Mesenchymal stem cell (in vitro differentiated cells and primary cell): ENCODE measurements around the gene ZNF473.

Experiments
- DNase-seq: peaks from one replicate; pipeline ENCODE4 v3.0.0-alpha.2; 2013
- H2AFZ ChIP-seq: one replicate; pipeline ENCODE4 v1.6.1; 2013; ENCODE audit warnings: low read depth, mild to moderate bottlenecking, control low read depth, inconsistent platforms, low read length, moderate library complexity
- H2AK5ac ChIP-seq: 2 replicates; pipeline ENCODE4 v1.6.1; 2013; ENCODE audit warnings: low read length, moderate library complexity, mild to moderate bottlenecking, inconsistent platforms; ENCODE audit not compliant: severe bottlenecking
- H2BK120ac ChIP-seq: one replicate; pipeline ENCODE4 v1.6.1; 2013; ENCODE audit warnings: low read depth, mild to moderate bottlenecking, inconsistent platforms, low read length, moderate library complexity
- H2BK12ac ChIP-seq, 2 experiments: one replicate each; pipeline ENCODE4 v1.6.1; 2013; ENCODE audit warnings: inconsistent platforms in 2 of 2, low read length in 2 of 2, mild to moderate bottlenecking in 2 of 2, moderate library complexity in 2 of 2, control low read depth in 1 of 2
- H2BK15ac ChIP-seq: one replicate; pipeline ENCODE4 v1.6.1; 2013; ENCODE audit warnings: mild to moderate bottlenecking, low read depth, inconsistent platforms; ENCODE audit not compliant: poor library complexity, severe bottlenecking
- H2BK5ac ChIP-seq: 2 replicates; pipeline ENCODE4 v1.6.1; 2013; ENCODE audit warnings: low read depth, mild to moderate bottlenecking, low read length, control low read depth, inconsistent platforms; ENCODE audit not compliant: poor library complexity, severe bottlenecking
- H3K14ac ChIP-seq, 2 experiments: one replicate each; pipeline ENCODE4 v1.6.1; 2013; ENCODE audit warnings: inconsistent platforms in 2 of 2, low read length in 2 of 2, control low read depth in 1 of 2, mild to moderate bottlenecking in 1 of 2, moderate library complexity in 1 of 2
- H3K18ac ChIP-seq, 2 experiments: one replicate each; pipeline ENCODE4 v1.6.1; 2013; ENCODE audit warnings: inconsistent platforms in 2 of 2, low read length in 2 of 2, control low read depth in 1 of 2, low read depth in 1 of 2, mild to moderate bottlenecking in 1 of 2
- H3K23ac ChIP-seq, 2 experiments: one replicate each; pipeline ENCODE4 v1.6.1; 2013; ENCODE audit warnings: inconsistent platforms in 2 of 2, low read length in 2 of 2, mild to moderate bottlenecking in 2 of 2, moderate library complexity in 2 of 2, control low read depth in 1 of 2
- H3K27ac ChIP-seq: 2 replicates; pipeline ENCODE4 v1.5.1; 2013; ENCODE audit warnings: mild to moderate bottlenecking, moderate library complexity, low read length, control low read depth, inconsistent platforms; ENCODE audit not compliant: poor library complexity, severe bottlenecking
- H3K27me3 ChIP-seq, 2 experiments: 2 replicates each; pipeline versions ENCODE4 v1.6.1 to v1.7.0; 2013; ENCODE audit warnings: low read length in 2 of 2, mild to moderate bottlenecking in 2 of 2, moderate library complexity in 2 of 2, control low read depth in 1 of 2, inconsistent platforms in 1 of 2; ENCODE audit not compliant: control insufficient read depth in 1 of 2, insufficient read depth in 1 of 2
- H3K36me3 ChIP-seq, 2 experiments: 2 replicates each; pipeline versions ENCODE4 v1.6.1 to v1.7.0; 2013; ENCODE audit warnings: low read length in 2 of 2, control low read depth in 1 of 2, inconsistent platforms in 1 of 2, low read depth in 1 of 2, mild to moderate bottlenecking in 1 of 2; ENCODE audit not compliant: insufficient read depth in 2 of 2, control insufficient read depth in 1 of 2
- H3K4ac ChIP-seq, 2 experiments: one replicate each; pipeline ENCODE4 v1.6.1; 2013; ENCODE audit warnings: inconsistent platforms in 2 of 2, low read length in 2 of 2, mild to moderate bottlenecking in 2 of 2, moderate library complexity in 2 of 2, control low read depth in 1 of 2, low read depth in 1 of 2
- H3K4me1 ChIP-seq: 2 replicates; pipeline ENCODE4 v1.6.1; 2013; ENCODE audit warnings: low read depth, low read length, control low read depth; ENCODE audit not compliant: control insufficient read depth, insufficient read depth
- H3K4me2 ChIP-seq: 2 replicates; pipeline ENCODE4 v1.6.1; 2013; ENCODE audit warnings: low read length, mild to moderate bottlenecking, inconsistent platforms; ENCODE audit not compliant: poor library complexity, severe bottlenecking
- H3K4me3 ChIP-seq, 2 experiments: 2 replicates each; pipeline versions ENCODE4 v1.5.1 to v1.7.0; 2013; ENCODE audit warnings: low read length in 2 of 2, mild to moderate bottlenecking in 2 of 2, control low read depth in 1 of 2, low read depth in 1 of 2; ENCODE audit not compliant: insufficient read depth in 1 of 2
- H3K79me1 ChIP-seq: replicated peaks from 2 replicates; pipeline ENCODE4 v1.6.1; 2013; ENCODE audit warnings: mild to moderate bottlenecking, control low read depth, low read length, inconsistent platforms; ENCODE audit not compliant: poor library complexity, severe bottlenecking
- H3K9ac ChIP-seq: 2 replicates; pipeline ENCODE4 v1.7.0; 2013; ENCODE audit warnings: mild to moderate bottlenecking, low read length, moderate library complexity
- H3K9me3 ChIP-seq: 2 replicates; pipeline ENCODE4 v1.7.0; 2013; ENCODE audit warnings: mild to moderate bottlenecking, low read length; ENCODE audit not compliant: control insufficient read depth
- H4K8ac ChIP-seq: one replicate; pipeline ENCODE4 v1.6.1; 2013; ENCODE audit warnings: inconsistent platforms, mild to moderate bottlenecking, low read length, moderate library complexity
- H4K91ac ChIP-seq: one replicate; pipeline ENCODE4 v1.6.1; 2013; ENCODE audit warnings: mild to moderate bottlenecking, low read length, inconsistent platforms
- WGBS: methylation state at CpG from one replicate; pipeline ENCODE4 v1.1.7; 2013; ENCODE audit warnings: mixed read lengths; 5-methylcytosine and 5-hydroxymethylcytosine counted together

Gene ZNF473

GRCh38 chr19:50024719-50025021 lies 1.1 kb upstream of the ZNF473 start:
- Histone ChIP-seq H3K4me1 (peaks cover 7% of the 10 kb centered on the region), H2BK12ac (no peak overlapping the region), H3K4me3 (peak overlapping the region; percentile 93 to 94), H2AK5ac (no peak overlapping the region), H2BK5ac (no peak overlapping the region), H3K18ac (peak overlapping the region; percentile 91 to 94), H3K36me3 (peaks cover 11 to 16% of the 10 kb centered on the region in 2 experiments), H2BK15ac (no peak overlapping the region), H4K8ac (peak overlapping the region; percentile 5), H3K27ac (no peak overlapping the region), H3K4me2 (peak overlapping the region; percentile 64), H3K23ac (peak overlapping the region in 1 of 2 experiments; percentile 71), H4K91ac (no peak overlapping the region), H2BK120ac (no peak overlapping the region), H3K14ac (peak overlapping the region in 1 of 2 experiments; percentile 95), H3K79me1 (peaks cover 39% of the 10 kb centered on the region), H3K4ac (peak overlapping the region in 1 of 2 experiments; percentile 74), H3K27me3 (no peaks in the 10 kb centered on the region), H2AFZ (peak overlapping the region; percentile 90), H3K9ac (peak overlapping the region; percentile 97), H3K9me3 (no peaks in the 10 kb centered on the region)
- WGBS: 0% methylated on average over 9 of the region's 10 CpGs
- no peak for DNase-seq

DNA sequence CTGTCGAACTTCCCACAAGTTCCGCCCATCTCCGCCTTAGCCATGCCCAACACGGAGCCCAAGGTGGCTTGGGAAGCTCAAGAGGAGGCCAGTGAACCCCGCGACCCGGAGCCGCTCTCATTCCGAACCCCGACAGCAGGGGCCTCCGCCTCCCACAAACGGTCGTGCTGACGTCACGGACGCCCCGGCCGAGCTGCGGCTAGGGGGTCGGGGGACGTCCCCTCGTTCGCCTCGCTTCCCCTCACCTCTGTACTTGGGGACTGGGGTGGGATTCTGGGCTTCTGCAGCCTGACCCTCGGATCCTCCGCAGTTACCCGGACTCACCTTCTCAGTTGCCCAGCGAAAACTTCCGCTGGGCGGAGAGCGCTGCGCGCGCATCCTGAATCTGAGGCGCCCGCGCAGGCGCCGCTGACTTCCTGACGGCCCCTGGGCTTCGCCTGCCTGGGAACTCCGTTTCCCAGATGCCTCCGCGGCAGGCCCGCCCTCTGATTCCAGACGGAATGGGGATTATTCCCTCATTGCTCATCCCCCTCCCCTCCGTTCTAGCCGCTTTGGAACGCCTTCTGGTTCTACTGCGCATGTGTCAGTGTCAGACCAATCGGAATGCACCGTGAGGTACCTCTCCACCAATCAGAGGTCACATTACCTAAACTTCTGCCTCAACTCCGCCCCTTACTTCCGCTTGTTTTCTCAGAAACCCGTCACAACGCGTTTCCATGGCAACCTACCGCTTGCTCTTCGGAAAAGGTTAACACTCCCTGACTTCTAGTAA lies 597 bp upstream of the ZNF473 start, which contains the start of gene VRK3:
VRK3 (minus strand) TSS at position 351 of the 772 bp plus-strand sequence. CDS start 9,210 bp downstream, outside the sequence.
- H2BK5ac ChIP-seq: peak within 1 kb of the TSS; percentile 52
- peak within 1 kb of the TSS; percentile 91 for H4K91ac ChIP-seq
- H2BK120ac ChIP-seq: peak within 1 kb of the TSS; percentile 54
- H4K8ac ChIP-seq: peak within 1 kb of the TSS; percentile 98
- peak within 1 kb of the TSS; percentile 97 for H3K9ac ChIP-seq
- peak within 1 kb of the TSS; percentile 91 for H2AFZ ChIP-seq
- H3K4me3 ChIP-seq: peak within 1 kb of the TSS; percentile 93 to 96
- H3K18ac ChIP-seq: peak within 1 kb of the TSS; percentile 91 to 94
- under 1% methylated on average over 44 of the region's 59 CpGs for WGBS
- H3K14ac ChIP-seq: peak within 1 kb of the TSS in 1 of 2 experiments; percentile 95
- H2BK15ac ChIP-seq: peak within 1 kb of the TSS; percentile 99
- H2AK5ac ChIP-seq: no peak within 1 kb of the TSS
- H3K9me3 ChIP-seq: no peaks in the 10 kb centered on the region
- peaks cover 39% of the 10 kb centered on the region for H3K79me1 ChIP-seq
- peak within 1 kb of the TSS in 1 of 2 experiments; percentile 71 for H3K23ac ChIP-seq
- H3K27ac ChIP-seq: peak within 1 kb of the TSS; percentile 80
- peak; percentile 100 for DNase-seq
- peak within 1 kb of the TSS; percentile 57 to 74 for H3K4ac ChIP-seq
- H3K4me2 ChIP-seq: peak within 1 kb of the TSS; percentile 82
- H2BK12ac ChIP-seq: peak within 1 kb of the TSS in 1 of 2 experiments; percentile 51
- peaks cover 7% of the 10 kb centered on the region for H3K4me1 ChIP-seq
- peaks cover 13 to 18% of the 10 kb centered on the region in 2 experiments for H3K36me3 ChIP-seq
- H3K27me3 ChIP-seq: no peaks in the 10 kb centered on the region

DNA sequence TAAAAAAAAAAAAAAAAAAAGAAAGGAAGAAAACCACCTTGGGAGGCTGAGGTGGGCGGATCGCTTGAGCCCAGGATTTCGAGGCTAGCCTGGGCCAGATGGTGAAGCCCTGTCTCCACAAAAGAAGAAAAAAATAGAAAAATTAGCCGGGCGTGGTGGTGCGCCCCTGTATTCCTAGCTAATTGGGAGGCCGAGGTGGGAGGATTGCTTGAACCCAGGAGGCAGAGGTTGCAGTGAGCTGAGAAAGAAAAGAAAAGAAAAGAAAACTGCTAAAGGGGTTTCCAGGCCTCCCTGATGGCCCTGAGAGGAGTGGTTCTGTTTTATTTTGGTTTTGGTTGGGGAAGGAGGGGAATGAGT lies 723 bp downstream of the ZNF473 start:
- 98% methylated on average over 7 of the region's 7 CpGs for WGBS
- Histone ChIP-seq H2BK5ac (no peak overlapping the region), H2BK15ac (no peak overlapping the region), H2BK12ac (no peak overlapping the region), H2BK120ac (no peak overlapping the region), H3K23ac (no peak overlapping the region), H4K91ac (no peak overlapping the region), H3K27ac (no peak overlapping the region), H3K4ac (no peak overlapping the region), H3K79me1 (peaks cover 50% of the 10 kb centered on the region), H3K9ac (peak overlapping the region; percentile 97), H2AFZ (no peak overlapping the region), H3K27me3 (no peaks in the 10 kb centered on the region), H2AK5ac (no peak overlapping the region), H3K4me3 (peak overlapping the region in 1 of 2 experiments; percentile 96), H4K8ac (no peak overlapping the region), H3K4me2 (peak overlapping the region; percentile 50), H3K14ac (no peak overlapping the region), H3K9me3 (no peaks in the 10 kb centered on the region), H3K4me1 (peaks cover 6% of the 10 kb centered on the region), H3K18ac (no peak overlapping the region), H3K36me3 (peaks cover 19 to 24% of the 10 kb centered on the region in 2 experiments)
- DNase-seq: no peak

GRCh38 chr19:50030225-50030624 lies 4.4 kb downstream of the ZNF473 start:
- no peak overlapping the region for H3K27ac ChIP-seq
- H4K8ac ChIP-seq: no peak overlapping the region
- DNase-seq: no peak

More at GRCh38 chr19:50030225-50030624, 4.4 kb downstream of the ZNF473 start:
- Histone ChIP-seq H2BK12ac (no peak overlapping the region), H3K4me2 (no peak overlapping the region), H2BK5ac (no peak overlapping the region), H3K14ac (no peak overlapping the region), H2BK15ac (no peak overlapping the region), H3K18ac (no peak overlapping the region), H3K36me3 (peaks cover 39 to 55% of the 10 kb centered on the region in 2 experiments), H3K4me3 (no peak overlapping the region), H3K4me1 (peaks cover 2% of the 10 kb centered on the region), H3K9ac (no peak overlapping the region), H3K4ac (no peak overlapping the region), H4K91ac (no peak overlapping the region), H2AK5ac (no peak overlapping the region), H2BK120ac (no peak overlapping the region), H3K79me1 (peaks cover 56% of the 10 kb centered on the region), H3K27me3 (no peaks in the 10 kb centered on the region), H2AFZ (no peak overlapping the region), H3K23ac (no peak overlapping the region), H3K9me3 (no peaks in the 10 kb centered on the region)
- 96% methylated on average over 6 of the region's 6 CpGs for WGBS
